Endothelial cell of umbilical vein (primary cell): ENCODE data around the gene ZBTB7A. TPM values are rescaled to one million over a fixed set of nuclear protein-coding genes. Genes with fewer than 3 reads are reported as not detected.

ENCODE experiments used
- BruUV-seq: library from RNA; stranded (reverse); fragments of 400-500 nt; replicated peaks from 2 replicates; lab custom pipeline; 2021; lab: Mats Ljungman, UMichigan
- CTCF ChIA-PET: fragments of 300-600, 350-600 bp; sonication (Branson Sonifier 250); formaldehyde crosslinking; loops from one replicate; lab custom pipeline; 2021; ENCODE audit warnings: antibody characterized with exemption, inconsistent platforms; lab: Charles Lee
- POLR2A ChIA-PET: fragments of 300-600, 350-600 bp; sonication (Branson Sonifier 250); formaldehyde crosslinking; loops from one replicate; lab custom pipeline; 2021; ENCODE audit warnings: antibody characterized with exemption, inconsistent platforms; lab: Charles Lee
- DNase-seq: peaks from one replicate; pipeline ENCODE4 v3.0.0-alpha.2; 2011; ENCODE audit warnings: low read depth, low spot score
- FAIRE-seq: peaks from 2 replicates; lab custom pipeline; 2011; peaks lifted over from hg19 to GRCh38; lab: Jason Lieb, UNC
- H2AFZ ChIP-seq: 2 replicates; pipeline ENCODE4 v1.6.0; 2012; ENCODE audit warnings: low read depth, low read length, control low read depth, inconsistent platforms
- H3K27ac ChIP-seq: 2 replicates; pipeline ENCODE4 v1.5.1; 2011; ENCODE audit warnings: low read depth, mild to moderate bottlenecking, control low read depth, low read length, moderate library complexity; ENCODE audit not compliant: insufficient read depth
- H3K27me3 ChIP-seq, 2 experiments: 2 replicates each; pipeline versions ENCODE4 v1.6.0 to v1.6.1; 2011; ENCODE audit warnings: low read length in 2 of 2, mixed read lengths in 1 of 2; ENCODE audit not compliant: control insufficient read depth in 2 of 2, insufficient read depth in 2 of 2
- H3K36me3 ChIP-seq, 2 experiments: 2 replicates in 1 of 2; 3 replicates in 1 of 2; pipeline ENCODE4 v1.5.1; 2011; ENCODE audit warnings: low read length in 2 of 2, mild to moderate bottlenecking in 1 of 2, moderate library complexity in 1 of 2; ENCODE audit not compliant: control insufficient read depth in 2 of 2, insufficient read depth in 2 of 2; ENCODE audit errors: extremely low read depth in 1 of 2
- H3K4me1 ChIP-seq: 3 replicates; pipeline ENCODE4 v1.5.1; 2011; ENCODE audit warnings: mild to moderate bottlenecking, low read length; ENCODE audit not compliant: control insufficient read depth, insufficient read depth; ENCODE audit errors: extremely low read depth
- H3K4me2 ChIP-seq: 2 replicates; pipeline ENCODE4 v1.6.1; 2011; ENCODE audit warnings: low read length, control low read depth, mixed read lengths; ENCODE audit not compliant: insufficient read depth
- H3K4me3 ChIP-seq, 3 experiments: fragments of 200-600 bp in 1 of 3; sonication (generic), shearing (Covaris generic) in 1 of 3; replicated peaks in 1 of 3; 2 replicates each; pipeline ENCODE4 v1.5.1; 2011 to 2016; ENCODE audit warnings: control low read depth in 3 of 3, low read length in 3 of 3, mild to moderate bottlenecking in 2 of 3, inconsistent platforms in 1 of 3, low read depth in 1 of 3, moderate library complexity in 1 of 3; ENCODE audit not compliant: insufficient read depth in 1 of 3
- H3K79me2 ChIP-seq: 2 replicates; pipeline ENCODE4 v1.6.0; 2012; ENCODE audit warnings: low read length, inconsistent platforms; ENCODE audit not compliant: control insufficient read depth, insufficient read depth
- H3K9ac ChIP-seq: replicated peaks from 2 replicates; pipeline ENCODE3; 2011; ENCODE audit warnings: low read length, control low read depth; ENCODE audit not compliant: insufficient read depth; ENCODE audit errors: extremely low read depth
- H3K9me1 ChIP-seq: replicated peaks from 3 replicates; pipeline ENCODE4 v1.6.0; 2011; ENCODE audit warnings: mild to moderate bottlenecking, low read length; ENCODE audit not compliant: control insufficient read depth, insufficient read depth; ENCODE audit errors: extremely low read depth
- H3K9me3 ChIP-seq: replicated peaks from 2 replicates; pipeline ENCODE4 v1.5.1; 2012; ENCODE audit warnings: low read length, inconsistent platforms; ENCODE audit not compliant: control insufficient read depth, insufficient read depth
- H4K20me1 ChIP-seq: replicated peaks from 2 replicates; pipeline ENCODE3; 2011; ENCODE audit warnings: mild to moderate bottlenecking, low read length; ENCODE audit not compliant: control insufficient read depth, insufficient read depth; ENCODE audit errors: extremely low read depth
- EZH2 ChIP-seq: IDR thresholded peaks from 2 replicates; pipeline ENCODE4 v1.6.1; 2012; ENCODE audit warnings: borderline replicate concordance, low read depth, mild to moderate bottlenecking, moderate library complexity, low read length, inconsistent platforms; ENCODE audit not compliant: severe bottlenecking
- FOS ChIP-seq: IDR thresholded peaks from 2 replicates; pipeline ENCODE4 v1.6.1; 2011; ENCODE audit warnings: mild to moderate bottlenecking, low read length, moderate library complexity, borderline replicate concordance; ENCODE audit not compliant: insufficient read depth
- GATA2 ChIP-seq: IDR thresholded peaks from 2 replicates; pipeline ENCODE4 v1.7.0; 2011; ENCODE audit warnings: low read depth, mild to moderate bottlenecking, moderate library complexity, mixed read lengths, low read length; ENCODE audit not compliant: insufficient read length, insufficient read depth
- JUN ChIP-seq: IDR thresholded peaks from 2 replicates; pipeline ENCODE4 v1.6.1; 2011; ENCODE audit warnings: borderline replicate concordance, low read depth; ENCODE audit not compliant: insufficient read length, insufficient read depth
- MYC ChIP-seq: IDR thresholded peaks from one replicate; pipeline ENCODE4 v1.6.1; 2011; ENCODE audit warnings: mild to moderate bottlenecking, low read depth, low read length
- POLR2A ChIP-seq: IDR thresholded peaks from 2 replicates; pipeline ENCODE4 v1.6.1; 2012; ENCODE audit warnings: low read depth, mild to moderate bottlenecking, control low read depth, low read length
- POLR2AphosphoS5 ChIP-seq: IDR thresholded peaks from 2 replicates; pipeline ENCODE4 v1.6.1; 2012; ENCODE audit warnings: low read depth, mild to moderate bottlenecking, control low read depth, low read length, moderate library complexity; ENCODE audit not compliant: insufficient read depth
- dilution Hi-C: fragments of 300-500 bp; cut with MboI; formaldehyde crosslinking; loops from one replicate; pipeline ENCODE4 v1.15.0; 2019; ENCODE audit warnings: low sequenced_read_pairs; ENCODE audit not compliant: extremely low pct_ligation_motif_present
- intact Hi-C: fragments of 100-400 bp; cut with micrococcal nuclease; formaldehyde crosslinking; loops from one replicate; pipeline ENCODE4 v1.10.0; 2022
- polyA plus RNA-seq, 4 experiments: library from polyadenylated mRNA; depleted of rRNA in 3 of 4; stranded (reverse) in 3 of 4; unstranded in 1 of 4; fragments of >200 nt; gene quantifications; 2 replicates each; pipeline versions ENCODE4 v1.2.1 to v1.2.3, GENCODE V29; 2011 to 2012; ENCODE audit warnings: missing spikeins in 1 of 4
- total RNA-seq: library from RNA; stranded (reverse); gene quantifications from 2 replicates; pipeline ENCODE4 v1.2.3, GENCODE V29; 2021
- TF ChIP-seq, protein P1 (sequence below), 2 donors: IDR thresholded peaks; 1 replicate in 1 of 2; 2 replicates in 1 of 2; pipeline ENCODE4 v1.5.1; 2011; ENCODE audit warnings: low read length in 2 of 2, mild to moderate bottlenecking in 2 of 2, moderate library complexity in 2 of 2, control low read depth in 1 of 2, inconsistent platforms in 1 of 2, low read depth in 1 of 2; ENCODE audit not compliant: insufficient read depth in 1 of 2; ENCODE audit errors: extremely low read depth in 1 of 2
- TF ChIP-seq, protein P2 (sequence below): IDR thresholded peaks from 2 replicates; pipeline ENCODE4 v1.6.1; 2011; ENCODE audit not compliant: insufficient read depth, insufficient read length

Gene ZBTB7A
- total and polyA plus RNA-seq, 2 donors (not counting 3 experiments of a cell fraction or from before 2014, with no cell fraction given): 8.2 to 29.0 TPM

DNA sequence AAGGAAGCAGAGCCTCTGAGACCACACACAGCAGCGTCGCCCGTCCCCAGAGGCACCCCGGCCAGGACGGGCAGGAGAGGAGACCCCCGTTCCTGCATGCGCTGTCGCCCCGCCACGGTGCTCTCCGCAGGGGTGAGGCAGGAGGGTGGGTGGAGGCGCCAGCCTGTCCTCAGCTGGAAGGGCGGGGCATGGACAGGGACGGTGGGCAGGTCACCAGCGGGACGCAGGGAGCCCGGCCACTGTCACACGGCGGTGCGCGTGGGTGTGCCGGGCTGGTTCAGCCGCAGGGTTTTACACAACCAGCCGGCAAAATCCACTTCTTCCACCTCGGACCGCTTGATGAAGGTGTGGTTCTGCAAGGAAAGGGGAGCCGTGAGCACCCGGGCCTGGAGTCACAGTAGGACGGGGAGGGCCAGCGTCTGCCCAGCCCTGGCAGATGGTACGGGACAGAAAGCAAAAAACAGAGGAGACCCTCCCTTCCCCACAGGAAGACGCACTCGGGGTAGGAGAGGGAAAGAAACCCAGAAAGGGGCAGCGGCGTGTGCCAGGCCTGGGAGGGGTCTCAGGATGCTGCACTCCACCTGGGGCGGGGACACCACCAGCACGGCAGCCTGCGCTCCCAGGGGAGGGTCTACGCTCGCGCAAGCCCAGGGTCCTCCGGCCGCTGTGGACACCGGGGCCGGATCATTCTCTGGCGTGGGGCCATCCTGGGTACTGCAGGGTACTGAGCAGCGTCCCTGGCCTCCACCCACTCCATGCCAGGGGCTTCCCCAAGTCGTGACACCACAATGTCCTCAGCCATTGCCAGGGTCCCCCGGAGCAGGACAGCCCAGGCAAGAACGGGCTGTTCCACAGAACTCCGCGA, 23.9 kb upstream of the ZBTB7A start:
- no peaks in the 10 kb centered on the region for H3K4me1 ChIP-seq
- intact Hi-C loops (no loop called here), dilution Hi-C loops (no loop called here)
- no peaks in the 10 kb centered on the region for H3K79me2 ChIP-seq
- no peak for DNase-seq
- no peaks in the 10 kb centered on the region for H3K9me3 ChIP-seq
- ChIA-PET POLR2A (no interaction called here), CTCF (no interaction called here)
- no peak overlapping the region for H3K9ac ChIP-seq
- peaks cover 3 to 27% of the 10 kb centered on the region in 2 experiments for H3K36me3 ChIP-seq
- H3K27me3 ChIP-seq: no peaks in the 10 kb centered on the region
- FAIRE-seq: no peak
- no peak overlapping the region for H3K4me3 ChIP-seq
- H3K4me2 ChIP-seq: no peak overlapping the region
- no peak overlapping the region for H3K27ac ChIP-seq
- no peaks in the 10 kb centered on the region for H4K20me1 ChIP-seq
- no TSS peak for BruUV-seq
- H3K9me1 ChIP-seq: no peaks in the 10 kb centered on the region
- no peak overlapping the region for H2AFZ ChIP-seq
- TF ChIP-seq POLR2A: no peak
- TF ChIP-seq POLR2AphosphoS5: no peak
- TF ChIP-seq JUN: no peak
- no peak for TF ChIP-seq EZH2
- no peak for TF ChIP-seq GATA2

DNA sequence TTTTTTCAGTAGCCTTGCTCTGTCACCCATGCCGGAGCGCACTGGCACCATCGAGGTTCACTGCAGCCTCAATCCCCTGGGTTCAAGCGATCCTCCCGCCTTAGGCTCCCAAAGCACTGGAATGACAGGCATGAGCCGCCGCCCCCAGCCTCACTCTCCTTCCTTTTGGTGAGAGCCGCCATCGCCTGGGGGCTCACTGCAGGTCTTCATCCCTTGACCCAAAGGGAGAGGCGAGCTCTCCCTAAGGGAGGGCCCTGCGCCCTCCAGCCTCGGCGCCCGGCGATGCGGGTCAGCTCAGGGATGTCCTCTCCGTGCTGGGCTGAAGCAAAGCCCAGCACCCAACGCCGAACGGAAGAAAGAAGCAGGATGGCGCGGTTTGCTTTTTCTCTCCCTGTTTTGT, 23.2 kb upstream of the ZBTB7A start:
- H3K4me3 ChIP-seq: no peak overlapping the region
- H3K36me3 ChIP-seq: peaks cover 3 to 21% of the 10 kb centered on the region in 2 experiments
- no peak overlapping the region for H2AFZ ChIP-seq
- FAIRE-seq (no peak), DNase-seq (no peak)
- H4K20me1 ChIP-seq: no peaks in the 10 kb centered on the region
- no peaks in the 10 kb centered on the region for H3K79me2 ChIP-seq
- H3K9me3 ChIP-seq: no peaks in the 10 kb centered on the region
- BruUV-seq: no TSS peak
- no peak overlapping the region for H3K9ac ChIP-seq
- H3K9me1 ChIP-seq: no peaks in the 10 kb centered on the region
- no peaks in the 10 kb centered on the region for H3K27me3 ChIP-seq
- no peak overlapping the region for H3K4me2 ChIP-seq
- H3K4me1 ChIP-seq: no peaks in the 10 kb centered on the region
- ChIA-PET CTCF (no interaction called here), POLR2A (no interaction called here)
- intact Hi-C loops: no loop called here
- no peak for TF ChIP-seq GATA2
- no peak for TF ChIP-seq FOS
- TF ChIP-seq POLR2A: no peak
- TF ChIP-seq, protein P1, sequence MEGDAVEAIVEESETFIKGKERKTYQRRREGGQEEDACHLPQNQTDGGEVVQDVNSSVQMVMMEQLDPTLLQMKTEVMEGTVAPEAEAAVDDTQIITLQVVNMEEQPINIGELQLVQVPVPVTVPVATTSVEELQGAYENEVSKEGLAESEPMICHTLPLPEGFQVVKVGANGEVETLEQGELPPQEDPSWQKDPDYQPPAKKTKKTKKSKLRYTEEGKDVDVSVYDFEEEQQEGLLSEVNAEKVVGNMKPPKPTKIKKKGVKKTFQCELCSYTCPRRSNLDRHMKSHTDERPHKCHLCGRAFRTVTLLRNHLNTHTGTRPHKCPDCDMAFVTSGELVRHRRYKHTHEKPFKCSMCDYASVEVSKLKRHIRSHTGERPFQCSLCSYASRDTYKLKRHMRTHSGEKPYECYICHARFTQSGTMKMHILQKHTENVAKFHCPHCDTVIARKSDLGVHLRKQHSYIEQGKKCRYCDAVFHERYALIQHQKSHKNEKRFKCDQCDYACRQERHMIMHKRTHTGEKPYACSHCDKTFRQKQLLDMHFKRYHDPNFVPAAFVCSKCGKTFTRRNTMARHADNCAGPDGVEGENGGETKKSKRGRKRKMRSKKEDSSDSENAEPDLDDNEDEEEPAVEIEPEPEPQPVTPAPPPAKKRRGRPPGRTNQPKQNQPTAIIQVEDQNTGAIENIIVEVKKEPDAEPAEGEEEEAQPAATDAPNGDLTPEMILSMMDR (IDR thresholded peaks at IDR 0.05; ENCODE audit: extremely low read depth in 1 of 2, insufficient read depth in 1 of 2, low read depth in 1 of 2, low read length in 2 of 2): no peak
- TF ChIP-seq POLR2AphosphoS5: no peak
- TF ChIP-seq, protein P2, sequence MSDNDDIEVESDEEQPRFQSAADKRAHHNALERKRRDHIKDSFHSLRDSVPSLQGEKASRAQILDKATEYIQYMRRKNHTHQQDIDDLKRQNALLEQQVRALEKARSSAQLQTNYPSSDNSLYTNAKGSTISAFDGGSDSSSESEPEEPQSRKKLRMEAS: no peak
- TF ChIP-seq JUN: no peak
- TF ChIP-seq MYC: no peak
- no peak for TF ChIP-seq EZH2
- dilution Hi-C loops: no loop called here
- no peak overlapping the region for H3K27ac ChIP-seq
